GM21723 (cell line): ENCODE measurements around the gene COL4A2.

Experiments
- ATAC-seq: cut with Tn5 transposase; IDR thresholded peaks from one replicate; pipeline ENCODE4 v1.9.1; 2021; ENCODE audit warnings: mild to moderate bottlenecking, moderate library complexity; ENCODE audit not compliant: unreplicated experiment

The COL4A2 gene

GRCh38 chr13:110548891-110549794 is 242.1 kb downstream of the COL4A2 start:
- ATAC-seq: no peak

GRCh38 chr13:110549795-110550160 is 242.7 kb downstream of the COL4A2 start:
- ATAC-seq: no peak

- ATAC-seq: no peak
Observed at GRCh38 chr13:110551284-110551683, 244.2 kb downstream of the COL4A2 start.

GRCh38 chr13:110552767-110553166 is 245.7 kb downstream of the COL4A2 start:
- no peak for ATAC-seq

GRCh38 chr13:110553417-110553816 is 246.3 kb downstream of the COL4A2 start:
- ATAC-seq: no peak

DNA sequence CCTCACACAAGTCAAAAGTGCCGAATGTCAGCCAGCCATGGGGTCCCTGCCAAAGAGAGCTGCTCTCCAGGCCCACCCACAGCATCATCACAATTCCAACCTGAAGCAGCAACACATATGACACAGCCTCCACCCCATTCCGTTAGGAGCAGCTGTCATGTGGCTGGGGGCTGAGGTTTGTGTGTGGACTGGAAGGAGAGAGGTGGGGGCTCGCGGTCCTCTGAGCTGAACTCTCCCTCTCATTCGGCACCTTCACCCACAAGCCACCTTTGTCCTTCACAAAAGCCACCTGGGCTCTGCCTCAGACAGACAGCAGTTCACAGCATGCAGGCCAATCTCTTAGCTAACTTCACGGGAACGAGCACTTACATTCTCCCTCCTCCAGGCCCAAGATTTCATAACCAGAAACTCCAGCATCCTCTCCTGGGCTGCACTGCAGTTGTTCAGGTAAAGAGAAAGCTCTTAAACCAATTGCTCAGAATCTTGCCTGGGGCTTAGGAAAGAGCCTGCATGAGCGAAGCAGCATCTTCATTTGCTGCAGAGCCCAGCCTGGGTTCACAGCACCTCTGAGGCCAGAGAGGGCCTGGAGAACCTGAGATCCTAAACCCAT is 247.2 kb downstream of the COL4A2 start:
- ATAC-seq: no peak

DNA sequence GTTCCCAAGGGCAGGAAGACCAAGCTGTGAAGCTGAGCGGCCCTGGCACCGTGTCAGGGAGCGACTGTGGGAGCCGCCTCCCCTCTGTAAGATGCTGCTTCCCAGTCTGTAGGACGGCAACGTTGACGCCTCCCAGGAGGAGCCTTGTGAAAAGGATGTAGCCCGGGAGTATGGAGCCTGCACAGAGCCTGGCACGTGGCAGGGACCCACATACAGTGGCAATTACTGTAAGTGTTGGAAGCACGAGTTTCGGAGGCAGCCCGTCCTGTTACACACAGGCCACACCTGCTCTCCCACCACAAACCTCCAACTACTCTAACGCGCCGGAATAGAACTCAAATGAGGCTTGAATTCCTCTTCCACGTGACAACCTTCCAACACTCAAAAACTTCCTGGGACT is 247.9 kb downstream of the COL4A2 start:
- no peak for ATAC-seq

DNA sequence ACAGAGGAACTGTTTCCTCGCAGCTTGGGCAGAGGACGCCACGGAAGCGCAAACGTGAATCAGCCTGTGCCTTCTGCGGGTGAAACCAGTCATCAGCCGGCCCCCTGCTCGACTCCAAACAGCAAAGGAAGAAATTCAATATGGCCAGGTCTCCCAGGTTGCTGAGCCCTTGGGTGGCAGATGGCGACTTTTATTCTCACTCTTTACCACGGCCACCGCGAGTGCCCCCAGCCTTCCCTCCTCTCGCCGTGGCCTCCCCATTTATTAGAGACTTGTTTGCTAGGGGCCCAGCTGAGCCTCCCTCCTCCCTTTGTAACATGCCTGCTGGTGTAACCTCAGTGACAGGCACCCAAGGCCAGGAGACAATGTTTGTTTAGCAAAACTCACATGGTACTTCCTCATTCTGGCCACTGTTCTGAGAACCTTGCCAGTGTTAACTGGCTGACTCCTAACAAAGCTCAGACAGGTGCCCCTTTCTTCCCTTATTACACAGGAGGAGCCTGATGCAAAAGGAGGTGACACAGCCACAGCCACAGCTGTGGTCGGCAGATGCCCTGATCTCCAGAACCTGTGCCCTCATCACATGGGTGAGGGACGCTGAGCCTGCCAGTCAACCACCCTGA is 248.6 kb downstream of the COL4A2 start:
- no peak for ATAC-seq

GRCh38 chr13:110556224-110556606 is 249.1 kb downstream of the COL4A2 start:
- no peak for ATAC-seq

GRCh38 chr13:110557082-110557481 is 250.0 kb downstream of the COL4A2 start:
- ATAC-seq: no peak

DNA sequence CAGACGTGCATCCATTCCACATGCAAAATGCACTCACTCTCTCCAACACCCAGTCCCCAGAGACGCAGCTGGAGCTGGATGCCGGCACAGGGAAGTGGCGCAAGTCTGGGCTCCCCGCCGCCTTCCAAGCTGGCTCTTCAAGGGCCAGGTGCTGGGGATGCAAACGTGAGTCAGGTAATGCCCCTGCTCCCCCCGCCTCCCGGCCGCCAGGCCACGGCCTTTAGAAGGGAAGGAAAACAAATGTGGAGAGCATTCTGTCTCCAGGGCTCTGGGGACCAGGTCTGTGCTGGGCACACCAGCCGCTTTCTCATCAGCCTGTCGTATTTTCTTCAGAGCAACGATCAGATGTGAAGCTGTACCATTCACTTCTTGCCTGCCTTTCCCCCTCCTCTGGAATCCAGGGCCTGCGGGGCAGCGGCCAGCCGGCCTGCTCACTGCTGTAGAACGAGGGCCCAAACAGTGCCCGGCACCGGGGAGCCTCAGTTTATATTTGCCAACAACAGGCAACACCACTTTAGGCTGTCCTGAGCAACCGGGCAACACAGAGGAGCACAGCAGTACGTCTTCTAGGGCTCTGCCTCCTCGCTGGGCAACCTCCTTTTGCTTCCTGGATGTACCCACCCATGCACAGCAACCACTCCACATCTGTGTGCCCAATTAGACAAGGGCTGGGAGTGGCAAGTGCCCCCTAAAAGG is 250.7 kb downstream of the COL4A2 start:
- ATAC-seq: no peak

GRCh38 chr13:110559429-110559943 is 252.4 kb downstream of the COL4A2 start:
- ATAC-seq: no peak

DNA sequence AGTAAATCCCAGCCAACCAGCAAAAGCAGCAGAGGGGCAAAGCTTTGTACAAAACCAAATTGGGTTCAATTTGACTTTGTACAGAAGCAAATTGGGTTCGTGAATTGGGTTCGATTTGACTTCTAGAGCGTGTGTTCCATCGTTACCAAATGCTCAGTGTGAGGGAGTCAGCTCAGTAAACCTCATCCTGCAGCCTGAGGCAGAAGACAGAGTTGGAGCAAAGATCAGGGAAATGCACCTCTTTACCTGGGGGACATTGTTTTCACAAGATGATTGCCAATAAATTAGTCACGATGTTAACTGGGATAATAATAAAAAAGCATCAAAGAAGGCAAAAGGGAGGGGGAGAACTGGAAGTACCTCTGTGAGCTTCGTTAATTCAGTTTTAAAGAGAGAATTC is 252.9 kb downstream of the COL4A2 start:
- ATAC-seq: no peak

GRCh38 chr13:110560601-110561343 is 253.7 kb downstream of the COL4A2 start:
- ATAC-seq: no peak

GRCh38 chr13:110561344-110562035 is 254.4 kb downstream of the COL4A2 start, which contains the start of gene RAB20:
Gene RAB20, minus strand, starts transcription at chr13:110561722. Its CDS starts 203 bp downstream, at chr13:110561519.
- ATAC-seq: peak; percentile 72

DNA sequence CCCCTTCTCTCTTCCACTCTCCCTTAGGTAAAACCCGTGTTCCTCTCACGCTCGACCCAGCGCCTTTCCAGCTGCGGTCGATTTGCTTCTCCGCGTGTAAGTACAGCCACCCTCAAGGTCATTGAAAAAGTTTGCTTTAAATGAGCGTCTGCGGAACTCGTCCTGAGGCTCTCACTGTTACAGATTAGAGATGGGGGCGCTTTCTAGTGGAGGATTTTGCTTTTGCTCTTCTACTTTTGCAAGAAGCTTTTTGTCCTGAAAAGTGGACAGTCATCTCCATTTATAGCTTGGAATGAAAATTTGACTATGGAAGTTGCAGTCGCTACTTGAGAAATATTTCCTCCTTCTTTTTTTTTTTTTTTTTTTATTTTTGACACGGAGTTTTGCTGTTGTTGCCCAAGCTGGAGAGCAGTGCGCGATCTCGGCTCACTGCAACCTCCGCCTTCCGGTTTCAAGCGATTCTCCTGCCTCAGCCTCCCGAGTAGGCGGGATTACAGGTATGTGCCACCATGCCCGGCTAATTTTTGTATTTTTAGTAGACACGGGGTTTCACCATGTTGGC is 255.0 kb downstream of the COL4A2 start:
- ATAC-seq: no peak
